ENCODE measurements around the gene MYL2. TPM values are rescaled to one million over a fixed set of nuclear protein-coding genes. Genes with fewer than 3 reads are reported as not detected.

MYL2 gene
- total RNA-seq, 4 donors from 2014 or later = not detected

DNA sequence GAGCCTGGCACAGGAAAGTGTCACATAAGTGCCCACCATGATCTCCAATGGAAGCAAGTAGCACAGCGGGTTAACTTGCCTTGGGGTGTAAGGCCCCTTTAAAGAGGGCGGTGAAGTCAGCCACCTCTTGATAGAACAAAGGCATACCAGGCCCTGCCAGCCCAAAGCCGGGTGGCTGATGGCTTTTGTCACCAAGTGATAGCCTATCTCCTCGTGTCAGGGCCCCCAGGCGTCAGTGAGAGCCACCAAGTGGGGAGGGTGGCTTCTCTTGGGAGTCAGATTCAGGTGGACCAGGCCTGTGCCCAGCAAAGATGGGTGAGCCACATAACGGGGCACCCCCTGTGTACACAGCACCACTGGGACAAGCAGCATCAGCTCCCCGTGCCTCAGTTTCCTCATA lies 8.3 kb upstream of the MYL2 start:
- Histone ChIP-seq H3K27ac (no peak overlapping the region), H3K27me3 (no peaks in the 10 kb centered on the region)

GRCh38 chr12:110927546-110927945 lies 7.2 kb upstream of the MYL2 start:
- no peak for DNase-seq
- Histone ChIP-seq H3K9me3 (no peaks in the 10 kb centered on the region), H3K4me3 (no peak overlapping the region), H3K27me3 (no peaks in the 10 kb centered on the region), H3K4me1 (no peaks in the 10 kb centered on the region), H3K36me3 (no peaks in the 10 kb centered on the region), H3K27ac (no peak overlapping the region)
- TF ChIP-seq POLR2A (IDR thresholded peaks at IDR 0.05) (no peak), CTCF (IDR thresholded peaks at IDR 0.05) (no peak)

More for the DNA sequence above, 8.3 kb upstream of the MYL2 start:
- DNase-seq = no peak
- H3K4me3 ChIP-seq = no peak overlapping the region
- H3K36me3 ChIP-seq = no peaks in the 10 kb centered on the region
- no peaks in the 10 kb centered on the region for H3K9me3 ChIP-seq
- TF ChIP-seq CTCF (IDR thresholded peaks at IDR 0.05) (no peak), POLR2A (IDR thresholded peaks at IDR 0.05) (no peak)
- H3K4me1 ChIP-seq = no peaks in the 10 kb centered on the region

GRCh38 chr12:110923692-110924334 lies 3.4 kb upstream of the MYL2 start:
- DNase-seq = no peak
- Histone ChIP-seq H3K4me1 (no peaks in the 10 kb centered on the region), H3K27me3 (no peaks in the 10 kb centered on the region), H3K27ac (no peak overlapping the region), H3K36me3 (no peaks in the 10 kb centered on the region), H3K4me3 (no peak overlapping the region), H3K9me3 (no peaks in the 10 kb centered on the region)
- TF ChIP-seq CTCF (IDR thresholded peaks at IDR 0.05) (no peak), POLR2A (IDR thresholded peaks at IDR 0.05) (no peak)

- Histone ChIP-seq H3K9me3 (no peaks in the 10 kb centered on the region), H3K27me3 (no peaks in the 10 kb centered on the region), H3K4me1 (no peaks in the 10 kb centered on the region), H3K4me3 (no peak overlapping the region), H3K27ac (no peak overlapping the region), H3K36me3 (no peaks in the 10 kb centered on the region)
- no peak for DNase-seq
- TF ChIP-seq POLR2A (IDR thresholded peaks at IDR 0.05) (no peak), CTCF (IDR thresholded peaks at IDR 0.05) (no peak)
These were observed 2.8 kb upstream of the MYL2 start for GRCh38 chr12:110923192-110923591.

GRCh38 chr12:110922652-110923051 lies 2.3 kb upstream of the MYL2 start:
- Histone ChIP-seq H3K9me3 (no peaks in the 10 kb centered on the region), H3K27me3 (no peaks in the 10 kb centered on the region), H3K36me3 (no peaks in the 10 kb centered on the region), H3K4me3 (no peak overlapping the region), H3K4me1 (no peaks in the 10 kb centered on the region), H3K27ac (no peak overlapping the region)
- no peak for DNase-seq
- no peak for TF ChIP-seq POLR2A (IDR thresholded peaks at IDR 0.05)
- no peak for TF ChIP-seq CTCF (IDR thresholded peaks at IDR 0.05)

DNA sequence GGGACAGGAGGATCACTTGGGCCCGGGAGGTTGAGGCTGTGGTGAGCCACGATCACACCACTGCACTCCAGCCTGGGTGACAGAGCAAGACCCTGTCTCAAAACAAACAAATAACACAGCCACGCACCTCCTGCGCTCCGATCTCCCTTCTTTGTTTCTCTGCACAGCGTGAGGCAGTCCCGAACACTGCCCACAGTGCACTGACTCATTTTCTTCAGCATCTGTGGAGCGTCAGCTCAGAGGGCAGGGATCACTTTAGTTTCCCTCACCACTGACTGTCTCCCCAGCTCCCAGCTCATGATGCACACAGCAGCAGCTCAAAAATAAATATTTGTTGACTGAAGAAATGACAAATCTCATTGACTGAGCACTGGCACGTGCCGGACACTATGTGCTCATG lies 883 bp upstream of the MYL2 start:
- Histone ChIP-seq H3K9me3 (no peaks in the 10 kb centered on the region), H3K27me3 (no peaks in the 10 kb centered on the region), H3K4me1 (no peaks in the 10 kb centered on the region), H3K36me3 (no peaks in the 10 kb centered on the region), H3K27ac (no peak overlapping the region), H3K4me3 (no peak overlapping the region)
- DNase-seq = no peak
- no peak for TF ChIP-seq POLR2A (IDR thresholded peaks at IDR 0.05)
- no peak for TF ChIP-seq CTCF (IDR thresholded peaks at IDR 0.05)
